GM19193 (cell line): ENCODE data around the gene ATXN1L.

ENCODE experiments used
- POLR2A ChIP-seq: IDR thresholded peaks from 4 replicates; pipeline ENCODE4 v1.6.1; 2011; ENCODE audit not compliant: insufficient read depth, insufficient read length; ENCODE audit errors: extremely low read depth

Gene ATXN1L

DNA sequence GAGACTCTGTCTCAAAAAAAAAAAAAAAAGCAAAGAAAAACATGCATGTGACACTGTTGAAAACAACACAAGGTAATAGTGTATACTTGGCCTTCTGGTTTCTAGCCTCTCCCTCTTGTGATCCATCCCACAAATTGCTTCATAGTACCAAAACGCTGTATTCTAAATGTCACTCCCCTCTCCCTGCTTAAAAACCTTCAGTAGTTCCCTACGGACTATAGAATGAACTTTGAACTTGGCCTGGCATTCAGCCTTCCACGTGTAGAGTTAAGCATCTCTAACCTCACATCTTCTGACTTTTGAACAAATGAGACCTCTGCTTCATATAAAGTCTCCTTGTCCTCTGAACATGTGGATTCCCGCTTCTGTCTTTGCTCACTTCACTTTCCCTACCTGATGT, 33.1 kb downstream of the ATXN1L start:
- no peak for TF ChIP-seq POLR2A

DNA sequence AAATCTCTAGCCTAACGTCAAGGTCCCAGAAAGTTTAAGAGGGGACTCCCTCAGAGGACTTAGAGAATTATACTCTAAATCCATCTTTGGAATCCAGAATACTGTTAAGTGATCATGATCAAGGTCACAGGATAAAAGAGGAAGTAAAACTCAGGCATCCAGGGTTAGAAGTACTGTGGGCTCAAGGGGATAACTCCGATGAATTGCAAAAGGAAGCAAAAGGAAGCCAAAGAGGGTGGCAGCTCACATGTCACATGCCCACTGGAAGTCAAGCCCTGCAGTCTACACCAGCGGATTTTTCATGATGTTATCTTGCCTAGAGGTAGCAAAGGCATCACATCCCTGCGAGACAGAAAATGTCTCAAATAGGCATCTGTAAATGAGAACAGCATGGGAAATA, 34.4 kb downstream of the ATXN1L start:
- no peak for TF ChIP-seq POLR2A

DNA sequence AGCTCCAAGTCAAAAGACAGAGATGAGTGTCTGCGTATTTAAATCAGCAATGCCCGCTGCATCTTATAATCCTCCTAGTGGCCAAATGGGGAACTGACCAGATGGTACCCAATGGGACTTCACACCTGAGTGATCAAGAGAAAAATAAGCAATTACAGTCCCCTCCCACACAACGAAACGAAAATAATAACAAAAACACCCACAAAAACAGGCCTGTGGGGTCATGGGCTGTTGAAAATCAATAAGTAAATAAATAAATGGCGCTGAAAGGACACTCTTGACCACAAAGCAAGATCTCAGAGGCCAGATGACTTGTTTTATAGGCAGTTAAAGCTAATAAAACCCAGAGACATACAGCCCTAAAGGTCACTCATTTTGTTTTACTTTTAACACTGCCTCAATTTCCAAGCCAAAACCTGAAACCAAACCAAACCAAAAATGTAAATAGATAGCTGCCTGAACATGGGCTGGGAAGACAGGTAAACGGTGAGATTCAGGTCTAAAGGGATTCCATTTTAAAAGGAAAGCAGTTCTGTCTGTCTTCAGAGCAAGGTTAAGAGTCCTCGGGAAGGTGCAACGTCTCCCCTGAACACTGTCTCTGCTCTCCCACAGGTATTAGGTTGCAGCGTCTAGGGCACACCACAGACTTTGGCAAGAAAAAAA, 36.9 kb downstream of the ATXN1L start:
- TF ChIP-seq POLR2A, result no peak

DNA sequence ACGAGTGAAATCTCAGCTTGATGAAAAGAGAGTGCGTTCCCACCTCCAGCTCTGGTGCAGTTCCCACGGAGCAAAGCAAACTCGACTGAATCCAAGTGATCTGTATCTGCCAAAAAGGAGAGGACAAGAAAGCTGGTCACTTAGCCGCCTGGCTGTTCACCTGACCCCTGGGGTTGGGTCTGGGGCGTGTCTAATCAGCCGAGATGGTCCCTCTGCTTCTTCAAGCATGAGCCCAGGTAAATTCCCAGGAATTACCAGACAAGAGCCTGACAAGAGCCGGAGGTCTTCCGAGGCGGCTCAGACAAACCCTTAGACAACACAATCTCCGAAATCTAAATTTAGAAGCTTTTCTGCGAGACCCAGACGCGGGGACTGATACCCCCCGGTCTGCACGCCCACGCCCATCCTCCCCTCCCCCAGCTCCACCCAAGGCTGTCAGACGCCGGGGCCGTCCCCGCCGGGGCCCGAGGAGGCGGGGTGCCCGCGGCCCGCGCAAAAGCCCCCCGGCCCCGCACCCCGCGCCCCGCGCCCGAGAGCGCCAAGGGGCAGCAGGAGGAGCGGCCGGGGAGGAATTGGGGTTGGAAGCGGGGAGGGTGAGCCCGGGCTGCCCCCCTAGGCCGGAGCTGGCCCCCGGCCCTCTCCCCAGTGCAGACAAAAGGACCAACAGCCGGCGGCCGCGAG, 37.5 kb downstream of the ATXN1L start:
- TF ChIP-seq POLR2A, result no peak

DNA sequence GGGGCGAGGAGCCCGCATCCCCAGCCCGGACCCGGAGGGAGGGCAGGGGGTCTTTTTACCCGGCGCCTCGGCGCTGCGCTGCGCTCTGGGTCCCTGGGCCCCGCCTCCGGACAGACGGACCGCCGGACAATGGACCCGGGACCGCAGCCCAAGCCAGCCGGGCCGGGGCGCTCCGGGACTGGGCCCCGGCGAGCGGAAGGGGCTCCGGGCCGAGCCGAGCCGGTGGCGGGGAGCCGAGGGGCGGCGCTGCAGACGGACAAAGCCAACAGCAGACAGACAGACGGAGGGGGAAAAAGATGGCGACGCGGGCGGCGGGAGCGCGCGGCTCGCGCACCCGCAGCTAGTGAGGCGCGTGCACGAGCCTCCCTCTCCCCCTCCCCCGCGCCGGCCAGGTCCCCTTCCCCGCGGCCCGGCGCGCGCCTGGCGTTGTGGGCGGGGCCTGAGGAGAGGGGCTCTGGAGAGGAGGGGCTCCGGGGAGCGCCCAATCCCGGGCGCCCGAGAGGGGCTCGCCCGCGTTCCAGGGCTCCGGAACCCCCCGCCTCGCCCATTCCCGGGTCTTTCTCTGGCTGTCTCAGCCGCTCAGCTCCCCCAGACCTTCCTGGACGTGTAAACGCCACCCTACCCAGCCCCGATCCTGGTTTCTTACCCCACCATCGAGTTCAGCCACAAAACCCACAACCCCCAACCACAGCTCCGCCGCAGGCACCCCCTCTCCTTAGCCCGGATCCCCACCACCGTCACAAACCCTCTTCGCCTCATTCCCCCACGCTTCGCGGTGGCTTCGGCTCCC, 38.3 kb downstream of the ATXN1L start, which contains the start of gene ZNF821:
ZNF821 (minus strand) TSS at position 334 of the 790 bp plus-strand sequence. CDS start 4,236 bp downstream, outside the sequence.
- TF ChIP-seq POLR2A, result peak; percentile 42

DNA sequence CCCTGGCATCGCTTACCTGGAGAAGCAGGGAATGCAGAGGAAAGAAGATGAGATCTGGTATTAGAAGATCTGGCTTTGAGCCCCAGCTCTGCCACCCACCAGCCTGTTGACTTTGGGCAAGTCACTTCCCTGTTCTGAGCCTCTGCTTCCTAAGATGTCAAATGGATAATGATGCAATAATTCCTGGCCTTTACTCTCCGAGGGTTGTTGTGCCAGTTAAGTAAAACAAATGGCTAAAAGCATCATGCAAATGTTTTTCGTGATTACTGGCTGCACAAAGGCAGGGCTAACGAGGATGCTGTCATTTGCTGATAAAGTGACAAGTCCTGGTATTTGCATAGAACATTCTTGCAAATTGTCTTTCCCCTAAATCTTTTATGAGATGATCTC, 39.5 kb downstream of the ATXN1L start:
- TF ChIP-seq POLR2A, result no peak

DNA sequence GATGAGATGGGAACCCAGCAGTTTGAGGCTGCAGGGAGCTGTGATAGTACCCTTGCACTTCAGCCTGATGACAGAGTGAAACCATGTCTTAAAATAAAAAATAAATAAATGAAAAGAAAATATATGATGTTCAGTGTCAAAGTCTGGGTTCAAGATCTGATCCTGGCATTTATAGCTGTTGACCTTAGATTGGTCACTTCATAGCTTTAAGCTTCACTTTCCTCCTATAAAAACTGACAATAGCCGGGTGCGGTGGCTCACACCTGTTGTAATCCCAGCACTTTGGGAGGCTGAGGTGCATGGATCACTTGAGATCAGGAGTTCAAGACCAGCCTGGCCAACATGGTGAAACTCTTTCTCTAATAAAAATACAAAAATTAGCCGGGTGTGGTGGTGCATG, 43.4 kb downstream of the ATXN1L start:
- TF ChIP-seq POLR2A, result no peak

DNA sequence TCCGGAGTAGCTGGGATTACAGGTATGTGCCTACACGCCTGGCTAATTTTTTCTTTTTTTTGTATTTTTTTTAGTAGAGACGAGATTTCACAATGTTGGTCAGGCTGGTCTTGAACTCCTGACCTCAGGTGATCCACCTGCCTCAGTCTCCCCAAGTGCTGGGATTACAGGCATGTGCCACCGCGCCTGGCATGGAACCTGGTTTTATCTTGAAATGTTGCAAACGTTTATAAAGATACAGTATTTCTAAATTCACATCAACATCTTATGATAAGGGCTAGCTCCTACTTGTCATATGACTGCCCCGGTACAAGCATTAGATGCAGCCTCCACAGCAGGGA, 48.1 kb downstream of the ATXN1L start:
- TF ChIP-seq POLR2A, result no peak

DNA sequence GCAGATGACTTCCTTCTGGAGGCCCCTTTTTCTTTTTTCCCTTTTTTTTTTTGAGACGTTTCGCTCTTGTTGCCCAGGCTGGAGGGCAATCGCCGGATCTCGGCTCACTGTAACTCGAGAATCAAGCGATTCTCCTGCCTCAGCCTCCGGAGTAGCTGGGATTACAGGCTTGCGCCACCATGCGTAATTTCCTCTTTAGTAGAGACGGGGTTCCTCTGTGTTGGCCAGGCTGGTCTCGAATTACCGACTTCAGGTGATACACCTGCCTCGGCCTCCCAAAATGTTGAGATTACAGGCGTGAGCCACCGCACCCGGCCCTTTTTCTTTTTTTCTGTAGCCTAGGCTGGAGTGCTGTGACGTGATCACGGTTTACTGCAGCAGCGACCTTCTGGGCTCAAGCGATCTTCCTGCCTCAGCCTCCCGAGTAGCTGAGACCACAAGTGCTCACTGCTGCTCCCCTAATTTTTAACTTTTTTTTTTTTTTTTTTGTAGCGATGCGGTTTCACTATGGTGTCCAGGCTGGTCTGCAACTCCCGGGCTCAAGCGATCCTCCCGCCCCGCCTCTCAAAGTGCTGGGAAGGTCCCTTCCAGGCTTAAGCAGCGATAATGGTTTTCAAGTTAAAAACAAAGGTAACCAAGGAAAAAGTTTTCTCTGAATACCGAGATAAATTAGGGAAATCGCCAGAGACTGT, 48.6 kb downstream of the ATXN1L start:
- no peak for TF ChIP-seq POLR2A

DNA sequence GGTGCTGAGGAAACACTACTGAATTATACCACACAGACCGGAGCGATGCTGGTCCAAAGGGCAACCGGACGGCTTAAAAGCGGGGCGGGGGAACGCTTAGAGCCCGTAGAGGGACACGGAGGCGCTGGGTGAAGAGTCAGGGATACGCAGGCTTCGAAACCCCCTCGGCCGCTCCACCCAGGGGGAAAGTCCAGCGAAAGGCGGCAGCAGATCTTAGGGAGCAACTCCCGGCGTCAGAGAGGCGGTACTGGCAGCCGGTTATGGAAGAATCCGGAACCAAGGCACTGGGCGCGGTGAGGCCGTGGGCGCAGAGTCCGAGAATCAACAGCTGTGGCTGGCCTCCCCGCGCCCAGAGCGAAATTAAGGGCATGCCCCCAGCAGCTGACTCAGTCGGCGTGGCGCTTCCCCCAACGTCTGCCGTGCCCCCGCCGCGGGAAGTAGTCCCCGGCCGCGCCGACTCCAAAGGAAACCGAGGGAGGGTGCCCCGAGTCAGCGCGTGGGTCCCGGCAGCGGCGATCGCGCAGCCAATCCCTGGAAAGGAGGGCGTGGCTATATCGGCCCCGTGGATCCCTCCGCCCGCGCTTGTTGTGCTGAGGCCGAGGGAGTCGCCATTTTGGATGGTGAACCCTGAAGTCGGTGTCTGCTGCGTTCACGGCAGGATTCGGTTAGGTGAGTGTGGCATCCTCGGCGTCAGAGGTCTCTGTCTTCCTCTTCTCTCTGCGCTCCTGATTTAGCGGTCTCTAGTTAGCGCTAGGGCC, 49.3 kb downstream of the ATXN1L start, which contains the start of gene IST1:
IST1 (plus strand) TSS at position 611 of the 758 bp plus-strand sequence. CDS start 20,110 bp downstream, outside the sequence.
- TF ChIP-seq POLR2A, result peak; percentile 91

DNA sequence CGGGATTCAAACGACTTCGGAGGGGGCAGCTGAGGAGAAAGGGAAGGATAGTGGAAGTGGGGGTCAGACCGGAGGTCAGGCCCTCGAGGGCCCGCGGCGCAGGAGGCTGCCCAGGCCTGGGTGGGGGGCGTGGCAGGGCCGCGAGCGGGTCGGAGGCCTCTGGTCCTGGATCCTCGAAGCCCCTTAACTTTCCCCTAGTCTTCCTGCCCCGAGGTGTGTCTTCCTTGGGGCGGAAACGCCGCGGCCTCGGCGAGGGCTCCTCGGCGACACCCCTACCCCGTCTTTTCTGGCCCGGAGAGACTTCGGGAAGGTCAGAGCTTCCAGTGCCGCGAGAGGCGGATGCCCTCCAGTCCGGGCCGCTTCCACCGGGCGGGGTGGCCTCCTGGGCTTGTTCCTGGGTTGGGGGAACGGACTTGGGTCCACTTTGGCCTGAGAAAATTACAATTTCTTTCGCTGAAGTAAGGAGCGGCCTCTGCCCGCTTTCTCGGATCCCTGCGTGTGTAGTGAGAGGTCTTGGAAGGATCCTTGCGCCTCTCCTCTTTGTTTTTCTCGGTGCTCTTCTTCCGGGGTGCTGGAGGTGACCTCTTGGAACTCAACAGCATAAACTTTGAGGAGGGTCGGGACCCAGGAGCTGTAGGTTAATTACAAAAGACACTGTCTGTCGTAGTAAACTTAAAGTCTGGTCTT, 50.0 kb downstream of the ATXN1L start:
- no peak for TF ChIP-seq POLR2A

DNA sequence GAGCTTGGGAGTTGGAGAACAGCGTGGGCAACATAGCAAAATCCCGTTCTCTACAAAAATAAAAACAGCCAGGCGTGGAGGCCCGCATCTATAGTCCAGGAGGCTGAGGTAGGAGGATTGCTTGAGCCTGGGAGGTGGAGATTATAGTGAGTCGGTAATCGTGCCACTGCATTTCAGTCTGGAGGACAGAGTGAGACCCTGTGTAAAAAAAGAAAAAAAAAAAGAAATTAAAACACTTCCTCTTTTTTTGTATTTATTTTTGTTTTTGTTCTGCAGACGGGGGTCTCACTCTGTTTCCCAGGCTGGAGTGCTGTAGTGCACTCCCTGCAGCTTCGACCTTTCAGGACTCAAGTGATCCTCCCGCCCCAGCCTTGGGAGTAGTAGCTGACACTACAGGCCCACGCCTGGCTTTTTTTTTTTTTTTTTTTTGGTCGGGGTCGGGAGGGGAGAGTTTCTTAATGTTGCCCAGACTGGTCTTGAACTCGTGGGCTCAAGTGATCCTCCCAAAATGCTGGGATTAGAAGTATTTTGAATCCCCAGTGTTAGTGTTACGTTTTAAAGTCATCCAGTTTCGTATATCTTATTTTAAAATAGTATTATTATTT, 51.1 kb downstream of the ATXN1L start:
- TF ChIP-seq POLR2A, result no peak

DNA sequence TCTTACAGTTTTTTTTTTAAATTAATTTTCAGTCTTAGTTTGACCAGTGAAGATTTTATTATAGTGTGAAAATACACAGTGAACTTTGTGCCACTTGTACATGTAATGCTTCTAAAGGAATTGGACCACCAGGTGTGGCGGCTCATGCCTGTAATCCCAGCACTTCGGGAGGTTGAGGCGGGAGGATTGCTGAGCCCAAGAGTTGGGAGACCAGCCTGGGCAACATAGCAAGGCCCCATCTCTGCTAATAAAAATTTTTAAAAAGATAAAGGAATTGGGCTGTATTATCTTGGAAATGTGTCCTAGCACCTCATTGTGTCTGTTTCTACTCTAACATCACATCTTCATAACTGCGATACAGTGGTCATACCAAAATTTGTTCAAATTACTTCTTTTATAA, 53.4 kb downstream of the ATXN1L start:
- no peak for TF ChIP-seq POLR2A
